NCI-H526 (cell line): ENCODE results near the gene PRKAR2B.
A peak's percentile ranks its signal among the peaks of the same experiment; 100 is the strongest.
"Not testable (repeated sequence)": the region's sequence is repeated elsewhere in the genome, so short reads cannot be mapped to it uniquely, and the experiment has no call there.

Experiments used
- DNase-seq, 2 experiments: peaks; one replicate each; lab custom pipeline; 2025; lab: John Stamatoyannopoulos, UW

The PRKAR2B gene

GRCh38 chr7:107119376-107120105 is 75.0 kb downstream of the PRKAR2B start:
- DNase-seq: no peak

GRCh38 chr7:107122486-107122911 is 78.0 kb downstream of the PRKAR2B start:
- no peak for DNase-seq

GRCh38 chr7:107123392-107123791 is 78.9 kb downstream of the PRKAR2B start:
- no peak for DNase-seq

- DNase-seq: peak; percentile 19 to 43
These were observed 81.0 kb downstream of the PRKAR2B start for GRCh38 chr7:107125475-107125874.

GRCh38 chr7:107128217-107128616 is 83.7 kb downstream of the PRKAR2B start:
- no peak for DNase-seq

- no peak for DNase-seq
These were observed 84.2 kb downstream of the PRKAR2B start for GRCh38 chr7:107128748-107129147.

- no peak for DNase-seq
These were observed 86.1 kb downstream of the PRKAR2B start for GRCh38 chr7:107130487-107131220.

GRCh38 chr7:107133396-107133795 is 88.9 kb downstream of the PRKAR2B start:
- DNase-seq: no peak

- DNase-seq: no peak
These were observed 94.4 kb downstream of the PRKAR2B start for GRCh38 chr7:107138696-107139420.

GRCh38 chr7:107143875-107144274 is 99.4 kb downstream of the PRKAR2B start:
- DNase-seq: not testable (repeated sequence)

GRCh38 chr7:107145067-107145838 is 100.7 kb downstream of the PRKAR2B start:
- no peak for DNase-seq

GRCh38 chr7:107147464-107148393 is 103.2 kb downstream of the PRKAR2B start:
- peak in 1 of 2 experiments; percentile 56 for DNase-seq

GRCh38 chr7:107148721-107149120 is 104.2 kb downstream of the PRKAR2B start:
- no peak for DNase-seq

- DNase-seq: no peak
These were observed 105.4 kb downstream of the PRKAR2B start for GRCh38 chr7:107149863-107150262.

GRCh38 chr7:107150375-107151073 is 106.0 kb downstream of the PRKAR2B start:
- peak; percentile 37 to 86 for DNase-seq

- DNase-seq: no peak
These were observed 107.0 kb downstream of the PRKAR2B start for GRCh38 chr7:107151538-107151937.

- no peak for DNase-seq
These were observed 107.5 kb downstream of the PRKAR2B start for GRCh38 chr7:107152011-107152410.

- no peak for DNase-seq
These were observed 110.3 kb downstream of the PRKAR2B start for GRCh38 chr7:107154826-107155225.

GRCh38 chr7:107155726-107156125 is 111.2 kb downstream of the PRKAR2B start:
- not testable (repeated sequence) for DNase-seq

GRCh38 chr7:107157091-107157490 is 112.6 kb downstream of the PRKAR2B start:
- no peak for DNase-seq
